HG03457 (cell line): ENCODE data around the gene PLIN5.
"Not testable (repeated sequence)": the region's sequence is repeated elsewhere in the genome, so short reads cannot be mapped to it uniquely, and the experiment has no call there.

Source experiments
- ATAC-seq: cut with Tn5 transposase; IDR thresholded peaks from one replicate; pipeline ENCODE4 v1.9.1; 2021; ENCODE audit warnings: moderate number of reproducible peaks; ENCODE audit not compliant: unreplicated experiment

The PLIN5 gene

GRCh38 chr19:4568886-4569285, 33.9 kb upstream of the PLIN5 start:
- ATAC-seq, result no peak

GRCh38 chr19:4567584-4568071, 32.6 kb upstream of the PLIN5 start:
- ATAC-seq, result no peak

- ATAC-seq, result no peak
Measured at GRCh38 chr19:4566402-4567051, 31.5 kb upstream of the PLIN5 start.

- ATAC-seq, result not testable (repeated sequence)
Measured at GRCh38 chr19:4563562-4563961, 28.5 kb upstream of the PLIN5 start.

- ATAC-seq, result not testable (repeated sequence)
Measured at GRCh38 chr19:4562085-4562484, 27.1 kb upstream of the PLIN5 start.

GRCh38 chr19:4559569-4559968, 24.5 kb upstream of the PLIN5 start, which contains the start of gene SEMA6B:
TSS of gene SEMA6B (minus strand) at chr19:4559684. CDS start at chr19:4558457, 1,227 bp downstream.
- ATAC-seq, result no peak

GRCh38 chr19:4557971-4558941, 23.2 kb upstream of the PLIN5 start:
- no peak for ATAC-seq

- ATAC-seq, result no peak
Measured at GRCh38 chr19:4557144-4557970, 22.3 kb upstream of the PLIN5 start.

- ATAC-seq, result no peak
Measured at GRCh38 chr19:4556597-4557127, 21.6 kb upstream of the PLIN5 start.

GRCh38 chr19:4555657-4556561, 20.9 kb upstream of the PLIN5 start:
- no peak for ATAC-seq

GRCh38 chr19:4554717-4555116, 19.7 kb upstream of the PLIN5 start:
- ATAC-seq, result no peak

GRCh38 chr19:4553775-4554174, 18.8 kb upstream of the PLIN5 start:
- ATAC-seq, result no peak

GRCh38 chr19:4553092-4553695, 18.2 kb upstream of the PLIN5 start:
- no peak for ATAC-seq

- no peak for ATAC-seq
Measured at GRCh38 chr19:4552525-4552819, 17.4 kb upstream of the PLIN5 start.

- no peak for ATAC-seq
Measured at GRCh38 chr19:4550479-4551050, 15.5 kb upstream of the PLIN5 start.

- no peak for ATAC-seq
Measured at GRCh38 chr19:4550018-4550417, 15.0 kb upstream of the PLIN5 start.

GRCh38 chr19:4548238-4548584, 13.2 kb upstream of the PLIN5 start:
- ATAC-seq, result no peak

- ATAC-seq, result no peak
Measured at GRCh38 chr19:4547303-4548237, 12.5 kb upstream of the PLIN5 start.
